Measurements from ENCODE around the gene LYAR.

DNA sequence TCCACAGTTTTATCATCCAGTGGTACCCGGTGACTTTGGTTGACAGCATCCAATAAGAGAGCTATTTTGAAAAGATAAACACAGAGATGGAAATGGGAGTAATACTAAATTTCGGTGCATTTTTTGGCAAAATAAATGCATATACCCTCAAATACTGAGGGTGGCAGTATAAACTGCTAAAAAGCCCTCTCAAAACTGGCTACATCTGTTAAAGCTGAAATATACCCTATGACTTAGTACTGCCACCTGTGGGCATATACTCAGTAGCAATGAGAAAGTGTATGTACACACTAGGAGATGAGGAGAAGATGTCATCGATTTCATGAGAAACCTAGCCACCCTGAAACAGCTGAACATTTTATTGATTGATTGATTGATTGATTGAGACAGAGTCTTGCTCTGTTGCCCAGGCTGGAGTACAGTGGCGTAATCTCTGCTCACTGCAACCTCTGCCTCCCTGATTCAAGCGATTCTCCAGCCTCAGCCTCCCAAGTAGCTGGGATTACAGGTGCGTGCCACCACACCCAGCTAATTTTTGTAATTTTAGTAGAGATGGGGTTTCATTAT is 29.7 kb downstream of the LYAR start:
- TF ChIP-seq, protein P1, sequence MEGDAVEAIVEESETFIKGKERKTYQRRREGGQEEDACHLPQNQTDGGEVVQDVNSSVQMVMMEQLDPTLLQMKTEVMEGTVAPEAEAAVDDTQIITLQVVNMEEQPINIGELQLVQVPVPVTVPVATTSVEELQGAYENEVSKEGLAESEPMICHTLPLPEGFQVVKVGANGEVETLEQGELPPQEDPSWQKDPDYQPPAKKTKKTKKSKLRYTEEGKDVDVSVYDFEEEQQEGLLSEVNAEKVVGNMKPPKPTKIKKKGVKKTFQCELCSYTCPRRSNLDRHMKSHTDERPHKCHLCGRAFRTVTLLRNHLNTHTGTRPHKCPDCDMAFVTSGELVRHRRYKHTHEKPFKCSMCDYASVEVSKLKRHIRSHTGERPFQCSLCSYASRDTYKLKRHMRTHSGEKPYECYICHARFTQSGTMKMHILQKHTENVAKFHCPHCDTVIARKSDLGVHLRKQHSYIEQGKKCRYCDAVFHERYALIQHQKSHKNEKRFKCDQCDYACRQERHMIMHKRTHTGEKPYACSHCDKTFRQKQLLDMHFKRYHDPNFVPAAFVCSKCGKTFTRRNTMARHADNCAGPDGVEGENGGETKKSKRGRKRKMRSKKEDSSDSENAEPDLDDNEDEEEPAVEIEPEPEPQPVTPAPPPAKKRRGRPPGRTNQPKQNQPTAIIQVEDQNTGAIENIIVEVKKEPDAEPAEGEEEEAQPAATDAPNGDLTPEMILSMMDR (IDR thresholded peaks at IDR 0.05; ENCODE audit: poor library complexity): peak; percentile 26
- TF ChIP-seq EZH2 (IDR thresholded peaks at IDR 0.05; ENCODE audit: borderline replicate concordance): no peak
- TF ChIP-seq EZH2phosphoT487 (IDR thresholded peaks at IDR 0.05; ENCODE audit: low read depth, severe bottlenecking, unreplicated experiment): no peak
